ENCODE measurements around the gene PACS1. TPM values are rescaled to one million over a fixed set of nuclear protein-coding genes. Genes with fewer than 3 reads are reported as not detected.

Gene PACS1
- total RNA-seq, 2 experiments from 2014 or later = 179 to 183 TPM

- H3K4me3 Mint-ChIP-seq = no peak overlapping the region
- no peak overlapping the region for H3K27ac Mint-ChIP-seq
- no peaks in the 10 kb centered on the region for H3K27me3 ChIP-seq (ENCODE audit: control insufficient read depth in 1 of 2, insufficient read depth in 2 of 2, low read length in 2 of 2)
- POLR2A ChIA-PET = interaction anchor here (0.8 kb wide), 1 partner anchor 40 kb away, joined by 3 read pairs; no protein-coding TSS in a partner anchor
- no peak for TF ChIP-seq CTCF (IDR thresholded peaks at IDR 0.05)
- H3K36me3 ChIP-seq (ENCODE audit: insufficient read depth, low read length) = peaks cover 51% of the 10 kb centered on the region
- no peak for ATAC-seq (ENCODE audit: poor library complexity)
- peaks cover 30% of the 10 kb centered on the region for H3K4me1 Mint-ChIP-seq (ENCODE audit: low read depth)
- intact Hi-C loops (cut with DNase I, micrococcal nuclease) = loop anchor here in 1 of 2 experiments (10.0 kb wide), 1 partner anchor 548 kb away; the partner anchor contains the start of gene KAT5
- no peaks in the 10 kb centered on the region for H3K9me3 Mint-ChIP-seq
- peaks cover 28% of the 10 kb centered on the region for H3K4me1 ChIP-seq (ENCODE audit: insufficient read depth, low read length)
- no peaks in the 10 kb centered on the region for H3K27me3 Mint-ChIP-seq
- H3K27ac ChIP-seq (ENCODE audit: low read depth in 1 of 2, low read length in 2 of 2) = no peak overlapping the region
- H3K4me3 ChIP-seq (ENCODE audit: low read length) = no peak overlapping the region
- CTCF ChIA-PET = no interaction called here
- DNase-seq = no peak
- H3K36me3 Mint-ChIP-seq (ENCODE audit: low read depth) = peaks cover 51% of the 10 kb centered on the region
- no peaks in the 10 kb centered on the region for H3K9me3 ChIP-seq (ENCODE audit: control insufficient read depth in 1 of 2, insufficient read depth in 1 of 2, low read length in 2 of 2)
Measured at GRCh38 chr11:66263231-66263630, 193.2 kb downstream of the PACS1 start.

GRCh38 chr11:66263785-66264184, 193.7 kb downstream of the PACS1 start:
- ATAC-seq (ENCODE audit: poor library complexity) (no peak), DNase-seq (no peak)
- TF ChIP-seq CTCF (IDR thresholded peaks at IDR 0.05) = no peak
- Histone ChIP-seq H3K27me3 (ENCODE audit: control insufficient read depth in 1 of 2, insufficient read depth in 2 of 2, low read length in 2 of 2) (no peaks in the 10 kb centered on the region), H3K4me1 (ENCODE audit: insufficient read depth, low read length) (peaks cover 24% of the 10 kb centered on the region), H3K9me3 (ENCODE audit: control insufficient read depth in 1 of 2, insufficient read depth in 1 of 2, low read length in 2 of 2) (no peaks in the 10 kb centered on the region), H3K4me3 (ENCODE audit: low read length) (no peak overlapping the region), H3K27ac (ENCODE audit: low read depth in 1 of 2, low read length in 2 of 2) (no peak overlapping the region), H3K36me3 (ENCODE audit: insufficient read depth, low read length) (peaks cover 51% of the 10 kb centered on the region)
- Mint-ChIP-seq H3K27ac (no peak overlapping the region), H3K9me3 (no peaks in the 10 kb centered on the region), H3K4me1 (ENCODE audit: low read depth) (peaks cover 29% of the 10 kb centered on the region), H3K36me3 (ENCODE audit: low read depth) (peaks cover 51% of the 10 kb centered on the region), H3K27me3 (no peaks in the 10 kb centered on the region), H3K4me3 (no peak overlapping the region)
- intact Hi-C loops (cut with DNase I, micrococcal nuclease) = loop anchor here in 1 of 2 experiments (10.0 kb wide), 1 partner anchor 549 kb away; the partner anchor contains the start of gene KAT5
- ChIA-PET POLR2A (no interaction called here), CTCF (no interaction called here)

GRCh38 chr11:66264383-66264782, 194.3 kb downstream of the PACS1 start:
- peaks cover 51% of the 10 kb centered on the region for H3K36me3 Mint-ChIP-seq (ENCODE audit: low read depth)
- H3K36me3 ChIP-seq (ENCODE audit: insufficient read depth, low read length) = peaks cover 51% of the 10 kb centered on the region

More at GRCh38 chr11:66264383-66264782, 194.3 kb downstream of the PACS1 start:
- no peak for TF ChIP-seq CTCF (IDR thresholded peaks at IDR 0.05)
- H3K27ac ChIP-seq (ENCODE audit: low read depth in 1 of 2, low read length in 2 of 2) = no peak overlapping the region
- no peak overlapping the region for H3K4me3 ChIP-seq (ENCODE audit: low read length)
- Mint-ChIP-seq H3K27me3 (no peaks in the 10 kb centered on the region), H3K4me1 (ENCODE audit: low read depth) (peaks cover 27% of the 10 kb centered on the region), H3K27ac (no peak overlapping the region), H3K4me3 (peak overlapping the region; percentile 62), H3K9me3 (no peaks in the 10 kb centered on the region)
- no peaks in the 10 kb centered on the region for H3K27me3 ChIP-seq (ENCODE audit: control insufficient read depth in 1 of 2, insufficient read depth in 2 of 2, low read length in 2 of 2)
- ChIA-PET POLR2A (no interaction called here), CTCF (interaction anchor here (1.0 to 5.6 kb wide), 2 partner anchors 17 to 42 kb away, joined by 3 to 36 read pairs; no protein-coding TSS in a partner anchor)
- intact Hi-C loops (cut with DNase I, micrococcal nuclease) = loop anchor here in 1 of 2 experiments (10.0 kb wide), 1 partner anchor 550 kb away; the partner anchor contains the start of gene KAT5
- no peaks in the 10 kb centered on the region for H3K9me3 ChIP-seq (ENCODE audit: control insufficient read depth in 1 of 2, insufficient read depth in 1 of 2, low read length in 2 of 2)
- DNase-seq = no peak
- peaks cover 24% of the 10 kb centered on the region for H3K4me1 ChIP-seq (ENCODE audit: insufficient read depth, low read length)
- no peak for ATAC-seq (ENCODE audit: poor library complexity)

Measured in CD4-positive, alpha-beta T cell (primary cell).